ENCODE data around the gene LRRC56. TPM values are rescaled to one million over a fixed set of nuclear protein-coding genes. Genes with fewer than 3 reads are reported as not detected.

The LRRC56 gene
- total and polyA plus RNA-seq, 2 experiments from 2014 or later, result 0.40 to 1.6 TPM

DNA sequence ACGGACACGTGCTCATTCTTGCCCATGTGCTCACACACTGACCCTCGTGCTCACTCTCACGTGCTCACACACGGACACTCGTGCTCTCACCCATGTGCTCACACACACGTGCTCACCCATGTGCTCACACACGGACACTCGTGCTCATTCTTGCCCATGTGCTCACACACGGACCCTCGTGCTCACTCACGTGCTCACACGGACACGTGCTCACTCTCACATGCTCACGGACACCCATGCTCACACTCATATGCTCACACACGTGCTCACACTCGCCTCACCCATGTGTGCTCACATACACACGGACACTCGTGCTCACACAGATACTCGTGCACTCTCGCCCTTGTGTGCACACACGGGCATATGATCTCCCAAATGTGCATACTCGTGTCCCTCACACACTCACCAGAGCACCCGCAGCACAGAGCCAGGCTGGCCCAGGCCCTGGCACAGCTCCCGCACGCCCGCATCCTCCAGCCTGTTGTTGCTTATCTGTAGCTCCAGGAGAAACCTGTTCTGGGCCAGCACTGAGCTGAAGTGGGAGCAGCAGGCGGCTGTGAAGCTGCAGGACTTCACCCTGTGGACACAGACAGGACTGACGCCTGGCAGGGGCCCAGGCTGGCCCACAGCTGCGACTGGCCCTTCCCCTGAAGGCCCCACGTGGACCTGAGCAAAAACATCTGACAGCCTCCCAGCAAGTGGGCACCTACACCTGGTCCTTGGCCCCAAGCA lies 39.6 kb upstream of the LRRC56 start:
- H2AFZ ChIP-seq, result no peak overlapping the region
- WGBS (ENCODE audit: low lambda C conversion rate, missing lambda C conversion rate), result 97% methylated on average over 30 of the region's 31 CpGs
- no peak for DNase-seq (ENCODE audit: low spot score)
- H3K27me3 ChIP-seq, result no peaks in the 10 kb centered on the region
- no peaks in the 10 kb centered on the region for H3K4me1 ChIP-seq (ENCODE audit: insufficient read depth)
- no peaks in the 10 kb centered on the region for H3K9me3 ChIP-seq (ENCODE audit: low read depth)
- H3K9me2 ChIP-seq (replicated peaks; ENCODE audit: insufficient read depth), result no peaks in the 10 kb centered on the region
- H3K79me2 ChIP-seq, result peaks cover 13% of the 10 kb centered on the region
- H3K4me3 ChIP-seq, result no peak overlapping the region
- no peak overlapping the region for H3K27ac ChIP-seq
- no peaks in the 10 kb centered on the region for H3K36me3 ChIP-seq (replicated peaks; ENCODE audit: insufficient read depth, low read depth)
- H4K20me1 ChIP-seq (ENCODE audit: insufficient read depth, poor library complexity, severe bottlenecking), result peaks cover 4% of the 10 kb centered on the region
- no peak overlapping the region for H3K4me2 ChIP-seq
- TF ChIP-seq EZH2phosphoT487 (IDR thresholded peaks at IDR 0.05; ENCODE audit: low read depth, severe bottlenecking, unreplicated experiment) (no peak), EZH2 (IDR thresholded peaks at IDR 0.05; ENCODE audit: borderline replicate concordance) (no peak)
- TF ChIP-seq, protein P1, sequence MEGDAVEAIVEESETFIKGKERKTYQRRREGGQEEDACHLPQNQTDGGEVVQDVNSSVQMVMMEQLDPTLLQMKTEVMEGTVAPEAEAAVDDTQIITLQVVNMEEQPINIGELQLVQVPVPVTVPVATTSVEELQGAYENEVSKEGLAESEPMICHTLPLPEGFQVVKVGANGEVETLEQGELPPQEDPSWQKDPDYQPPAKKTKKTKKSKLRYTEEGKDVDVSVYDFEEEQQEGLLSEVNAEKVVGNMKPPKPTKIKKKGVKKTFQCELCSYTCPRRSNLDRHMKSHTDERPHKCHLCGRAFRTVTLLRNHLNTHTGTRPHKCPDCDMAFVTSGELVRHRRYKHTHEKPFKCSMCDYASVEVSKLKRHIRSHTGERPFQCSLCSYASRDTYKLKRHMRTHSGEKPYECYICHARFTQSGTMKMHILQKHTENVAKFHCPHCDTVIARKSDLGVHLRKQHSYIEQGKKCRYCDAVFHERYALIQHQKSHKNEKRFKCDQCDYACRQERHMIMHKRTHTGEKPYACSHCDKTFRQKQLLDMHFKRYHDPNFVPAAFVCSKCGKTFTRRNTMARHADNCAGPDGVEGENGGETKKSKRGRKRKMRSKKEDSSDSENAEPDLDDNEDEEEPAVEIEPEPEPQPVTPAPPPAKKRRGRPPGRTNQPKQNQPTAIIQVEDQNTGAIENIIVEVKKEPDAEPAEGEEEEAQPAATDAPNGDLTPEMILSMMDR (IDR thresholded peaks at IDR 0.05; ENCODE audit: poor library complexity), result no peak

DNA sequence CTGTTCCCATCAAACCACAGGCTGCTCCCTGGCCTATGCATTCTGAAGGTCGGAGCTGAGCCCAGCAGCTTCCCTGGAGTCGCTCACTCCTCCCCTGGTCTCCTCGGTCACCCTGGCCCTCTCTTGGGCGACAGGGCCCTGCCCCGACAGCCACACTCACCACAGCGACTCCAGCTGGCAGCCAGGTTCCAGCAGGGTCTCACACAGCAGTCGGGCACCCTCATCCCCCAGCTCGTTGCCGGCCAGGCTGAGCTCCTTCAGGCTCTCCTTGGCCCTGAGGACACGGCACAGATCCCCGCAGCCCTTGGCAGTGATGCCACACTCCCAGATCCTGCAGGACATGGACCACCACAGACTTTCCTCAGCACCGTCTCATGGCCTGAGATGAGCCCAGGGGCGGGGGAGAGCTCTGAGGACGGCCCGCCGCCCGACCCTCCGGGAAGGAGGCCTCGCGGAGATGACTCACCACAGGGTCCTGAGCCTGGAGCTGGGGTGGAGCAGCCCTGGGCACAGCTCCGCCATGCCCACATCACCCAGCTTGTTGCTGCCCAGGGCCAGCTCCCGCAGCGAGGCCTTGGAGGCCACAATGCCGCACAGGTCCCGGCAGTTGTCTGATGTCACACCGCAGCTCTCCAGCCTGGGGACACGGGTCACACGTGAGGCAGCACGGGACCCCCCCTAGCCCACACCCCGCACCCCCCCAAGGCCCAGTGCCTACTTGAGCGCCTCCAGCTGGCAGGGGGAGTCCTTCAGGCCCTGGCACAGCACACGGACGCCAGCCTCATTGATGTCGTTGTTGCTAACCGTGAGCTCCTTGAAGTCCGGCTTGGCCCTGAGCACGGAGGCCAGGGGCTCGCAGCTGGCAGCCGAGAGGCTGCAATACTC lies 38.8 kb upstream of the LRRC56 start:
- WGBS (ENCODE audit: low lambda C conversion rate, missing lambda C conversion rate), result 98% methylated on average over 24 of the region's 39 CpGs
- TF ChIP-seq, protein P1 (IDR thresholded peaks at IDR 0.05; ENCODE audit: poor library complexity), result no peak
- TF ChIP-seq EZH2 (IDR thresholded peaks at IDR 0.05; ENCODE audit: borderline replicate concordance) (no peak), EZH2phosphoT487 (IDR thresholded peaks at IDR 0.05; ENCODE audit: low read depth, severe bottlenecking, unreplicated experiment) (no peak)
- peaks cover 21% of the 10 kb centered on the region for H3K79me2 ChIP-seq
- peaks cover 4% of the 10 kb centered on the region for H4K20me1 ChIP-seq (ENCODE audit: insufficient read depth, poor library complexity, severe bottlenecking)
- no peaks in the 10 kb centered on the region for H3K9me2 ChIP-seq (replicated peaks; ENCODE audit: insufficient read depth)
- H3K36me3 ChIP-seq (replicated peaks; ENCODE audit: insufficient read depth, low read depth), result no peaks in the 10 kb centered on the region
- no peaks in the 10 kb centered on the region for H3K27me3 ChIP-seq
- no peak for DNase-seq (ENCODE audit: low spot score)
- H3K4me3 ChIP-seq, result no peak overlapping the region
- H3K9me3 ChIP-seq (ENCODE audit: low read depth), result no peaks in the 10 kb centered on the region
- H3K4me1 ChIP-seq (ENCODE audit: insufficient read depth), result peaks cover 4% of the 10 kb centered on the region
- no peak overlapping the region for H2AFZ ChIP-seq
- H3K4me2 ChIP-seq, result no peak overlapping the region
- no peak overlapping the region for H3K27ac ChIP-seq

DNA sequence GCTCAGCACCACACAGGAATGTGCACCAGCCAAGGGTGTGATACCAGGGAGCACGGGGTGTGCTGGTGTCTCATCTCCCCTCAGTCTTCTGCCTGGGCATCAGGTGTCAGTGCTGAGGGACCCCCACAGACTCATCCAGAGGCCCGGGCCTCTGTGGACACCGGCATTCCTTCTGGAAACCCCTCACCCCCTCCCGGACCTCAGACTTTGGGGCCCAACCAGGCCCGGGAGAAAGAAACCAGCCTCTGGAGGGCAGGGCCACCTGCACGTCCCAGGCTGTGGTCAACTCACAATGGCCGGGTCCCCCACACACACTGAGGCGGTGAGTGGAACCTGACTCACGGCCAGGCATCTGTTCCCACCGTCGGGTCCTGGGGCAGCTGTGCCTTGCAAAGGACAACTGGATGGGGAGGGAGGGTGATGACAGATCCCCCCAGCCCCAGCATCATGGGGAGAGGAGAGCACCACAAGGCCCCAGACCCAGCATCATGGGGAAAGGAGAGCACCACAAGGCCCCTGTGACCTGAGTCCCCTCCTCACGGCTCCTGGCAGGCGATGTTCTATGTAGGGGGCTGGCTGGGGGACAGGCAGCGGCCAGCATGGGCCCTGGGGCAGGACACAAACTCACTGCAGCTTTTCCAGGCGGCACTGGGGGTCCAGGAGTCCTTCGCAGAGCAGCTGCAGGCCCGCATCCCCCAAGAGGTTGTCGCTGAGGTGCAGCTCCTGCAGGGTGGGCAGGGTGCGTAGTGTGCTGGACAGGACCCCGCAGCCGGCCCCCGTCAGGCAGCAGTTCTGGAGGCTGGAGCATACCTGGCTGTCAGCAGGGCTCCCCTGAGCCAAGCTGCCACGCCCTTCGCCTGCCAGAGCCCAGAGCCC lies 37.9 kb upstream of the LRRC56 start:
- Histone ChIP-seq H3K9me2 (replicated peaks; ENCODE audit: insufficient read depth) (no peaks in the 10 kb centered on the region), H4K20me1 (ENCODE audit: insufficient read depth, poor library complexity, severe bottlenecking) (peaks cover 4% of the 10 kb centered on the region), H3K9me3 (ENCODE audit: low read depth) (no peaks in the 10 kb centered on the region), H3K4me3 (no peak overlapping the region), H3K4me2 (no peak overlapping the region), H3K4me1 (ENCODE audit: insufficient read depth) (peaks cover 4% of the 10 kb centered on the region), H3K27me3 (no peaks in the 10 kb centered on the region), H3K79me2 (peaks cover 30% of the 10 kb centered on the region), H2AFZ (no peak overlapping the region), H3K27ac (no peak overlapping the region), H3K36me3 (replicated peaks; ENCODE audit: insufficient read depth, low read depth) (no peaks in the 10 kb centered on the region)
- WGBS (ENCODE audit: low lambda C conversion rate, missing lambda C conversion rate), result 97% methylated on average over 22 of the region's 24 CpGs
- TF ChIP-seq EZH2phosphoT487 (IDR thresholded peaks at IDR 0.05; ENCODE audit: low read depth, severe bottlenecking, unreplicated experiment), result no peak
- no peak for TF ChIP-seq EZH2 (IDR thresholded peaks at IDR 0.05; ENCODE audit: borderline replicate concordance)
- DNase-seq (ENCODE audit: low spot score), result no peak

Data from hepatocyte (in vitro differentiated cells).